Esophagus squamous epithelium (tissue), 5 donors: Measurements from ENCODE around the gene RMI1. TPM values are rescaled to one million over a fixed set of nuclear protein-coding genes. Genes with fewer than 3 reads are reported as not detected.

Experiments used
- DNase-seq: peaks from one replicate; lab custom pipeline; 2025; lab: John Stamatoyannopoulos, UW
- H3K27ac ChIP-seq, 4 donors: fragments of 200-600 bp; sonication (generic); one replicate each; pipeline ENCODE4 v1.5.1; 2016 to 2019; ENCODE audit warnings: mild to moderate bottlenecking in 1 of 4
- H3K27me3 ChIP-seq, 4 donors: fragments of 200-600 bp; sonication (generic); 1 replicate in 3 of 4; 2 replicates in 1 of 4; pipeline versions ENCODE4 v1.5.1 to v1.6.0; 2017 to 2021; ENCODE audit warnings: antibody characterized with exemption in 1 of 4
- H3K36me3 ChIP-seq, 3 donors: fragments of 200-600 bp; sonication (generic); one replicate each; pipeline ENCODE4 v1.5.1; 2016 to 2019
- H3K4me1 ChIP-seq, 3 donors: fragments of 200-600 bp; sonication (generic); one replicate each; pipeline ENCODE4 v1.5.1; 2017 to 2019
- H3K4me3 ChIP-seq, 4 donors: fragments of 200-600 bp; sonication (generic); 1 replicate in 3 of 4; 2 replicates in 1 of 4; pipeline ENCODE4 v1.5.1; 2016 to 2019; ENCODE audit warnings: mild to moderate bottlenecking in 2 of 4, moderate library complexity in 1 of 4
- H3K9me3 ChIP-seq, 3 donors: fragments of 200-600 bp; sonication (generic); one replicate each; pipeline ENCODE4 v1.5.1; 2016 to 2019
- CTCF ChIP-seq, 6 experiments: fragments of 450-650 bp in 4 of 6; fragments of 200-600 bp in 2 of 6; sonication (generic) in 2 of 6; IDR thresholded peaks; one replicate each; pipeline ENCODE4 v1.5.1; 2016 to 2019; ENCODE audit warnings: antibody characterized with exemption in 6 of 6, mild to moderate bottlenecking in 4 of 6, moderate library complexity in 4 of 6
- POLR2A ChIP-seq, 4 donors: fragments of 450-650 bp; IDR thresholded peaks; one replicate each; pipeline ENCODE4 v1.6.1; 2017; ENCODE audit warnings: antibody characterized with exemption in 4 of 4, mild to moderate bottlenecking in 4 of 4, moderate library complexity in 3 of 4
- WGBS, 2 donors: methylation state at CpG; one replicate each; pipeline ENCODE4 v1.1.5; 2018; 5-methylcytosine and 5-hydroxymethylcytosine counted together
- intact Hi-C: fragments of 100-400 bp; cut with DNase I; formaldehyde crosslinking; loops from one replicate; pipeline ENCODE4 v1.15.0; 2022
- total RNA-seq, 4 donors: library from RNA; depleted of rRNA; stranded (reverse); fragments of >200 nt; gene quantifications; one replicate each; pipeline ENCODE4 v1.1.0, GENCODE V29; 2016
- donor health status: DM: yes; HTN: yes; CAD: no.

Gene RMI1
- total RNA-seq, 4 donors from 2014 or later = 2.8 to 7.3 (median 5.9) TPM

GRCh38 chr9:83956086-83956435 is 24.5 kb upstream of the RMI1 start:
- DNase-seq = no peak
- H3K4me1 ChIP-seq = peaks cover 7 to 28% (median 10%) of the 10 kb centered on the region in 3 donors
- H3K4me3 ChIP-seq = peak overlapping the region; percentile 60 to 93 (median 77)
- intact Hi-C loops = no loop called here
- WGBS, 2 donors = 0 to 14% methylated on average over 2 to 23 of the region's 23 CpGs
- H3K27me3 ChIP-seq = no peaks in the 10 kb centered on the region
- H3K36me3 ChIP-seq = peaks cover 0 to 33% (median 0%) of the 10 kb centered on the region in 3 donors
- TF ChIP-seq CTCF (IDR thresholded peaks at IDR 0.05) = no peak
- TF ChIP-seq POLR2A (IDR thresholded peaks at IDR 0.05) = no peak
- H3K9me3 ChIP-seq = no peaks in the 10 kb centered on the region
- H3K27ac ChIP-seq = peak overlapping the region; percentile 86 to 92 (median 88)

GRCh38 chr9:83956436-83957247 is 24.0 kb upstream of the RMI1 start:
- 5 to 13% methylated on average over 7 to 18 of the region's 57 CpGs for WGBS, 2 donors
- Histone ChIP-seq H3K4me3 (peak overlapping the region; percentile 60 to 93 (median 77)), H3K9me3 (no peaks in the 10 kb centered on the region), H3K4me1 (peaks cover 7 to 28% (median 10%) of the 10 kb centered on the region in 3 donors), H3K27me3 (no peaks in the 10 kb centered on the region), H3K36me3 (peaks cover 0 to 30% (median 0%) of the 10 kb centered on the region in 3 donors), H3K27ac (peak overlapping the region; percentile 86 to 92 (median 88))
- TF ChIP-seq POLR2A (IDR thresholded peaks at IDR 0.05) = no peak
- no peak for TF ChIP-seq CTCF (IDR thresholded peaks at IDR 0.05)
- DNase-seq = no peak
- intact Hi-C loops = no loop called here

GRCh38 chr9:83957248-83957513 is 23.4 kb upstream of the RMI1 start:
- Histone ChIP-seq H3K4me1 (peaks cover 7 to 28% (median 10%) of the 10 kb centered on the region in 3 donors), H3K27me3 (no peaks in the 10 kb centered on the region), H3K4me3 (peak overlapping the region; percentile 60 to 93 (median 77)), H3K27ac (peak overlapping the region; percentile 86 to 92 (median 88)), H3K36me3 (peaks cover 0 to 24% (median 0%) of the 10 kb centered on the region in 3 donors), H3K9me3 (no peaks in the 10 kb centered on the region)
- no peak for TF ChIP-seq POLR2A (IDR thresholded peaks at IDR 0.05)
- no peak for TF ChIP-seq CTCF (IDR thresholded peaks at IDR 0.05)
- 55 to 59% methylated on average over 4 of the region's 4 CpGs for WGBS, 2 donors
- intact Hi-C loops = no loop called here
- DNase-seq = no peak

GRCh38 chr9:83959061-83959460 is 21.5 kb upstream of the RMI1 start:
- Histone ChIP-seq H3K4me1 (peaks cover 7 to 28% (median 13%) of the 10 kb centered on the region in 3 donors), H3K27ac (no peak overlapping the region), H3K9me3 (no peaks in the 10 kb centered on the region), H3K4me3 (no peak overlapping the region), H3K27me3 (no peaks in the 10 kb centered on the region), H3K36me3 (peaks cover 0 to 6% (median 0%) of the 10 kb centered on the region in 3 donors)
- DNase-seq = no peak
- TF ChIP-seq CTCF (IDR thresholded peaks at IDR 0.05) (no peak), POLR2A (IDR thresholded peaks at IDR 0.05) (no peak)
- WGBS, 2 donors = 53 to 64% methylated on average over 4 of the region's 4 CpGs
- intact Hi-C loops = no loop called here

- WGBS, 2 donors = 84 to 85% methylated on average over 5 of the region's 5 CpGs
- no peak overlapping the region for H3K27ac ChIP-seq
- no peak overlapping the region for H3K4me3 ChIP-seq
- no peaks in the 10 kb centered on the region for H3K27me3 ChIP-seq
- intact Hi-C loops = no loop called here
- no peaks in the 10 kb centered on the region for H3K9me3 ChIP-seq
- TF ChIP-seq CTCF (IDR thresholded peaks at IDR 0.05) = no peak
- no peak for TF ChIP-seq POLR2A (IDR thresholded peaks at IDR 0.05)
- H3K4me1 ChIP-seq = peaks cover 0 to 21% (median 6%) of the 10 kb centered on the region in 3 donors
- DNase-seq = no peak
- H3K36me3 ChIP-seq = peaks cover 0 to 6% (median 0%) of the 10 kb centered on the region in 3 donors
Observed at GRCh38 chr9:83960991-83961390, 19.6 kb upstream of the RMI1 start.
